Measurements from ENCODE around the gene SLC9C1.

The SLC9C1 gene

GRCh38 chr3:112124907-112125607, 169.0 kb downstream of the SLC9C1 start:
- TF ChIP-seq, protein P1, sequence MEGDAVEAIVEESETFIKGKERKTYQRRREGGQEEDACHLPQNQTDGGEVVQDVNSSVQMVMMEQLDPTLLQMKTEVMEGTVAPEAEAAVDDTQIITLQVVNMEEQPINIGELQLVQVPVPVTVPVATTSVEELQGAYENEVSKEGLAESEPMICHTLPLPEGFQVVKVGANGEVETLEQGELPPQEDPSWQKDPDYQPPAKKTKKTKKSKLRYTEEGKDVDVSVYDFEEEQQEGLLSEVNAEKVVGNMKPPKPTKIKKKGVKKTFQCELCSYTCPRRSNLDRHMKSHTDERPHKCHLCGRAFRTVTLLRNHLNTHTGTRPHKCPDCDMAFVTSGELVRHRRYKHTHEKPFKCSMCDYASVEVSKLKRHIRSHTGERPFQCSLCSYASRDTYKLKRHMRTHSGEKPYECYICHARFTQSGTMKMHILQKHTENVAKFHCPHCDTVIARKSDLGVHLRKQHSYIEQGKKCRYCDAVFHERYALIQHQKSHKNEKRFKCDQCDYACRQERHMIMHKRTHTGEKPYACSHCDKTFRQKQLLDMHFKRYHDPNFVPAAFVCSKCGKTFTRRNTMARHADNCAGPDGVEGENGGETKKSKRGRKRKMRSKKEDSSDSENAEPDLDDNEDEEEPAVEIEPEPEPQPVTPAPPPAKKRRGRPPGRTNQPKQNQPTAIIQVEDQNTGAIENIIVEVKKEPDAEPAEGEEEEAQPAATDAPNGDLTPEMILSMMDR (IDR thresholded peaks at IDR 0.05; ENCODE audit: control insufficient read depth, insufficient read depth, low read depth, low read length, missing control alignments) = no peak
- no peak overlapping the region for H3K4me3 ChIP-seq (ENCODE audit: control insufficient read depth, low read depth, low read length)
- DNase-seq (ENCODE audit: low read depth) = no peak

GRCh38 chr3:112123548-112123947, 170.5 kb downstream of the SLC9C1 start:
- TF ChIP-seq, protein P1 (IDR thresholded peaks at IDR 0.05; ENCODE audit: control insufficient read depth, insufficient read depth, low read depth, low read length, missing control alignments) = no peak
- DNase-seq (ENCODE audit: low read depth) = no peak
- H3K4me3 ChIP-seq (ENCODE audit: control insufficient read depth, low read depth, low read length) = no peak overlapping the region

DNA sequence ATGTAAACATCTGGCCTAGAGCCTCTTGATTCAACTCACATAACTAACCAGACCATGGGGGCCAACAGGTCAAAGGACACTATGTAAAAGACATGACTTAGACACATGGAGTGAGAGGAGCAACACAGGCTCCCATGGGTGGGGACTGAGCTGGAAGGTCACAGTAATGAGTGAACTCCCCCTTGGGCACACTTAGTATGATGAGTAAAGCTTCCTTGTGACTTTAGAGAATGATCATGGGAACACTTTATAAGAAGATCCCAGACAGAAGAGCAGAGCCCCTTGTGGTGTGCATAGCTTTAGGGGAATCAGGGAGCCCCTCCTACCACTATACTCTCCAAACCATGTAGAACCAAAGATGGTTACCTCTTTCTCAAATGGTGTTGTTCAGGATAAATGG, 171.1 kb downstream of the SLC9C1 start:
- no peak for DNase-seq (ENCODE audit: low read depth)
- TF ChIP-seq, protein P1 (IDR thresholded peaks at IDR 0.05; ENCODE audit: control insufficient read depth, insufficient read depth, low read depth, low read length, missing control alignments) = no peak
- no peak overlapping the region for H3K4me3 ChIP-seq (ENCODE audit: control insufficient read depth, low read depth, low read length)

GRCh38 chr3:112121577-112122547, 172.2 kb downstream of the SLC9C1 start:
- H3K4me3 ChIP-seq (ENCODE audit: control insufficient read depth, low read depth, low read length) = no peak overlapping the region

GRCh38 chr3:112119962-112120836, 173.8 kb downstream of the SLC9C1 start:
- DNase-seq (ENCODE audit: low read depth) = no peak
- H3K4me3 ChIP-seq (ENCODE audit: control insufficient read depth, low read depth, low read length) = no peak overlapping the region
- TF ChIP-seq, protein P1 (IDR thresholded peaks at IDR 0.05; ENCODE audit: control insufficient read depth, insufficient read depth, low read depth, low read length, missing control alignments) = no peak

More at GRCh38 chr3:112121577-112122547, 172.2 kb downstream of the SLC9C1 start:
- TF ChIP-seq, protein P1 (IDR thresholded peaks at IDR 0.05; ENCODE audit: control insufficient read depth, insufficient read depth, low read depth, low read length, missing control alignments) = no peak
- DNase-seq (ENCODE audit: low read depth) = no peak

Measured in AG09309 (cell line).